Esophagus squamous epithelium (tissue), 5 donors: ENCODE data around the gene CD320. TPM values are rescaled to one million over a fixed set of nuclear protein-coding genes. Genes with fewer than 3 reads are reported as not detected.
"Not testable (repeated sequence)": the region's sequence is repeated elsewhere in the genome, so short reads cannot be mapped to it uniquely, and the experiment has no call there.

Experiments used
- DNase-seq: peaks from one replicate; lab custom pipeline; 2025; lab: John Stamatoyannopoulos, UW
- H3K27ac ChIP-seq, 4 donors: fragments of 200-600 bp; sonication (generic); one replicate each; pipeline ENCODE4 v1.5.1; 2016 to 2019; ENCODE audit warnings: mild to moderate bottlenecking in 1 of 4
- H3K27me3 ChIP-seq, 4 donors: fragments of 200-600 bp; sonication (generic); 1 replicate in 3 of 4; 2 replicates in 1 of 4; pipeline versions ENCODE4 v1.5.1 to v1.6.0; 2017 to 2021; ENCODE audit warnings: antibody characterized with exemption in 1 of 4
- H3K36me3 ChIP-seq, 3 donors: fragments of 200-600 bp; sonication (generic); one replicate each; pipeline ENCODE4 v1.5.1; 2016 to 2019
- H3K4me1 ChIP-seq, 3 donors: fragments of 200-600 bp; sonication (generic); one replicate each; pipeline ENCODE4 v1.5.1; 2017 to 2019
- H3K4me3 ChIP-seq, 4 donors: fragments of 200-600 bp; sonication (generic); 1 replicate in 3 of 4; 2 replicates in 1 of 4; pipeline ENCODE4 v1.5.1; 2016 to 2019; ENCODE audit warnings: mild to moderate bottlenecking in 2 of 4, moderate library complexity in 1 of 4
- H3K9me3 ChIP-seq, 3 donors: fragments of 200-600 bp; sonication (generic); one replicate each; pipeline ENCODE4 v1.5.1; 2016 to 2019
- CTCF ChIP-seq, 6 experiments: fragments of 450-650 bp in 4 of 6; fragments of 200-600 bp in 2 of 6; sonication (generic) in 2 of 6; IDR thresholded peaks; one replicate each; pipeline ENCODE4 v1.5.1; 2016 to 2019; ENCODE audit warnings: antibody characterized with exemption in 6 of 6, mild to moderate bottlenecking in 4 of 6, moderate library complexity in 4 of 6
- POLR2A ChIP-seq, 4 donors: fragments of 450-650 bp; IDR thresholded peaks; one replicate each; pipeline ENCODE4 v1.6.1; 2017; ENCODE audit warnings: antibody characterized with exemption in 4 of 4, mild to moderate bottlenecking in 4 of 4, moderate library complexity in 3 of 4
- WGBS, 2 donors: methylation state at CpG; one replicate each; pipeline ENCODE4 v1.1.5; 2018; 5-methylcytosine and 5-hydroxymethylcytosine counted together
- intact Hi-C: fragments of 100-400 bp; cut with DNase I; formaldehyde crosslinking; loops from one replicate; pipeline ENCODE4 v1.15.0; 2022
- total RNA-seq, 4 donors: library from RNA; depleted of rRNA; stranded (reverse); fragments of >200 nt; gene quantifications; one replicate each; pipeline ENCODE4 v1.1.0, GENCODE V29; 2016
- donor health status: DM: yes; HTN: yes; CAD: no.

Gene CD320
- total RNA-seq, 4 donors from 2014 or later: 8.7 to 27.0 (median 22.3) TPM

GRCh38 chr19:8269724-8270123 is 38.4 kb downstream of the CD320 start:
- H3K27ac ChIP-seq: no peak overlapping the region

GRCh38 chr19:8265872-8266271 is 42.3 kb downstream of the CD320 start:
- no peak overlapping the region for H3K4me3 ChIP-seq
- no peak for DNase-seq
- no peak overlapping the region for H3K27ac ChIP-seq
- peaks cover 0 to 17% (median 3%) of the 10 kb centered on the region in 3 donors for H3K4me1 ChIP-seq
- H3K36me3 ChIP-seq: peaks cover 0 to 25% (median 0%) of the 10 kb centered on the region in 3 donors
- H3K9me3 ChIP-seq: no peaks in the 10 kb centered on the region
- no peak for TF ChIP-seq CTCF (IDR thresholded peaks at IDR 0.05)
- no peak for TF ChIP-seq POLR2A (IDR thresholded peaks at IDR 0.05)
- intact Hi-C loops: no loop called here
- WGBS, 2 donors: 70 to 75% methylated on average over 3 of the region's 3 CpGs
- peaks cover 0 to 7% (median 0%) of the 10 kb centered on the region in 4 donors for H3K27me3 ChIP-seq

More at GRCh38 chr19:8269724-8270123, 38.4 kb downstream of the CD320 start:
- Histone ChIP-seq H3K27me3 (peaks cover 0 to 7% (median 0%) of the 10 kb centered on the region in 4 donors), H3K36me3 (no peaks in the 10 kb centered on the region), H3K9me3 (no peaks in the 10 kb centered on the region), H3K4me1 (peaks cover 0 to 17% (median 3%) of the 10 kb centered on the region in 3 donors), H3K4me3 (no peak overlapping the region)
- intact Hi-C loops: no loop called here
- DNase-seq: no peak
- 79 to 84% methylated on average over 3 of the region's 3 CpGs for WGBS, 2 donors
- TF ChIP-seq CTCF (IDR thresholded peaks at IDR 0.05) (no peak), POLR2A (IDR thresholded peaks at IDR 0.05) (no peak)

GRCh38 chr19:8264248-8264647 is 43.9 kb downstream of the CD320 start:
- WGBS, 2 donors: 71 to 88% methylated on average over 2 to 4 of the region's 4 CpGs
- H3K27ac ChIP-seq, DNase-seq, H3K4me3 ChIP-seq, H3K27me3 ChIP-seq, H3K9me3 ChIP-seq, intact Hi-C loops: not testable (repeated sequence)
- Histone ChIP-seq H3K36me3 (peaks cover 0 to 39% (median 0%) of the 10 kb centered on the region in 3 donors), H3K4me1 (peaks cover 0 to 12% (median 3%) of the 10 kb centered on the region in 3 donors)

GRCh38 chr19:8262431-8262830 is 45.7 kb downstream of the CD320 start:
- intact Hi-C loops: no loop called here
- H3K36me3 ChIP-seq: peaks cover 4 to 57% (median 6%) of the 10 kb centered on the region in 3 donors
- WGBS, 2 donors: 91 to 100% methylated on average over 1 to 4 of the region's 6 CpGs
- TF ChIP-seq CTCF (IDR thresholded peaks at IDR 0.05): no peak
- no peak for DNase-seq
- no peak overlapping the region for H3K4me3 ChIP-seq
- H3K4me1 ChIP-seq: no peaks in the 10 kb centered on the region
- no peak overlapping the region for H3K27ac ChIP-seq
- peaks cover 0 to 2% (median 0%) of the 10 kb centered on the region in 4 donors for H3K27me3 ChIP-seq
- H3K9me3 ChIP-seq: no peaks in the 10 kb centered on the region

GRCh38 chr19:8261881-8262280 is 46.3 kb downstream of the CD320 start:
- intact Hi-C loops: no loop called here
- H3K36me3 ChIP-seq: peaks cover 4 to 63% (median 10%) of the 10 kb centered on the region in 3 donors
- 90 to 100% methylated on average over 1 to 6 of the region's 14 CpGs for WGBS, 2 donors

More at GRCh38 chr19:8261881-8262280, 46.3 kb downstream of the CD320 start:
- H3K4me3 ChIP-seq: no peak overlapping the region
- TF ChIP-seq POLR2A (IDR thresholded peaks at IDR 0.05) (no peak), CTCF (IDR thresholded peaks at IDR 0.05) (no peak)
- no peaks in the 10 kb centered on the region for H3K9me3 ChIP-seq
- H3K27ac ChIP-seq: no peak overlapping the region
- no peaks in the 10 kb centered on the region for H3K4me1 ChIP-seq
- no peak for DNase-seq
- no peaks in the 10 kb centered on the region for H3K27me3 ChIP-seq
